Brain microvascular endothelial cell (primary cell): Measurements from ENCODE around the gene LCNL1.

Source experiments
- DNase-seq: peaks from one replicate; pipeline ENCODE4 v3.0.0-alpha.2; 2020
- H3K27ac ChIP-seq: fragments of 250-450 bp; sonication (Bioruptor Pico); 2 replicates; pipeline ENCODE4 v1.5.1; 2020; ENCODE audit warnings: mild to moderate bottlenecking, moderate library complexity
- H3K27me3 ChIP-seq: fragments of 250-450 bp; sonication (Bioruptor Pico); replicated peaks from 2 replicates; pipeline ENCODE4 v1.5.1; 2020; ENCODE audit warnings: mild to moderate bottlenecking
- H3K36me3 ChIP-seq: fragments of 250-450 bp; sonication (Bioruptor Pico); replicated peaks from 2 replicates; pipeline ENCODE4 v1.5.1; 2020; ENCODE audit warnings: mild to moderate bottlenecking
- H3K4me3 ChIP-seq: 2 replicates; pipeline ENCODE4 v1.5.1; 2011; ENCODE audit warnings: low read depth, mild to moderate bottlenecking, control low read depth, low read length, moderate library complexity
- in situ Hi-C: cut with HindIII; loops from 2 replicates; pipeline ENCODE4 v1.10.0; 2017; ENCODE audit warnings: low sequenced_read_pairs, low pct_ligation_motif_present
- TF ChIP-seq, protein P1 (sequence below): IDR thresholded peaks from 2 replicates; pipeline ENCODE4 v1.5.1; 2011; ENCODE audit warnings: low read depth, mild to moderate bottlenecking, moderate library complexity, low read length, control low read depth, inconsistent platforms; ENCODE audit errors: missing control alignments

The LCNL1 gene

DNA sequence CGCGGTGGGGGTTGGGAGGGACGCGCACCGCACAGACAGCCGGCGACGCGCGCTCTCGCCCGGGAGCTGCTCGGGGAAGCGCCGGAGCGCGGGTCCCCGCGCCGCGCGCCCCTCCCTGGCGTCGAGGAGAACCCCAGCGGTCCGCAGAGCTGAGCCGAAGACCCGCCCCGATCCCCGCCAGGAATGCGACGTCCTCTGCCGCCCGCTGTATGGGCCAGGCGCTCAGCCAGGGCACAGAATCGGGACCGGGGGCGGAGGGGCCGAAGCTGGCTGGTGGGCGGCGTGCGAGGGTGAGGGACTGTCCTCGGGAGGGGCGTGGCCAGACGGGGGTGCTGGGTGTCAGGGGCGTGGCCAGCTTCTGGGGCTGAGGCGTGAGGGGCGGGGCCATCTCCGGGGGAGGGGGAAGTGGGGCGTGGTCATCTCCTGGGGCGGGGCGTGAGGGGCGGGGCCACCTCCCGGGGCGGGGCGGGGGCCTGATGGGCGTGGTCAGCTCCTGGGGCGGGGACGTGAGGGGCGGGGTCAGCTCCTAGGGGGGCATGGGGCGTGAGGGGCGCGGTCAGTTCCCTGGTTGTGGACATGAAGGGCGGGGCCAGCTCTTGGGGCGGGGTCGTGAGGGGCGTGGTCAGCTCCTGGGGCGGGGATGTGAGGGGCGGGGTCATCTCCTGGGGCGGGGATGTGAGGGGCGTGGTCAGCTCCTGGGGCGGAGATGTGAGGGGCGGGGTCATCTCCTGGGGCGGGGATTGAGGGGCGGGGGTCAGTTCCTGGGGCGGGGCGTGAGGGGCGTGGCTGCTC is 4.5 kb upstream of the LCNL1 start:
- Histone ChIP-seq H3K4me3 (peak overlapping the region; percentile 56), H3K27me3 (no peaks in the 10 kb centered on the region), H3K36me3 (no peaks in the 10 kb centered on the region), H3K27ac (no peak overlapping the region)
- DNase-seq: peak; percentile 38
- in situ Hi-C loops: no loop called here
- TF ChIP-seq, protein P1, sequence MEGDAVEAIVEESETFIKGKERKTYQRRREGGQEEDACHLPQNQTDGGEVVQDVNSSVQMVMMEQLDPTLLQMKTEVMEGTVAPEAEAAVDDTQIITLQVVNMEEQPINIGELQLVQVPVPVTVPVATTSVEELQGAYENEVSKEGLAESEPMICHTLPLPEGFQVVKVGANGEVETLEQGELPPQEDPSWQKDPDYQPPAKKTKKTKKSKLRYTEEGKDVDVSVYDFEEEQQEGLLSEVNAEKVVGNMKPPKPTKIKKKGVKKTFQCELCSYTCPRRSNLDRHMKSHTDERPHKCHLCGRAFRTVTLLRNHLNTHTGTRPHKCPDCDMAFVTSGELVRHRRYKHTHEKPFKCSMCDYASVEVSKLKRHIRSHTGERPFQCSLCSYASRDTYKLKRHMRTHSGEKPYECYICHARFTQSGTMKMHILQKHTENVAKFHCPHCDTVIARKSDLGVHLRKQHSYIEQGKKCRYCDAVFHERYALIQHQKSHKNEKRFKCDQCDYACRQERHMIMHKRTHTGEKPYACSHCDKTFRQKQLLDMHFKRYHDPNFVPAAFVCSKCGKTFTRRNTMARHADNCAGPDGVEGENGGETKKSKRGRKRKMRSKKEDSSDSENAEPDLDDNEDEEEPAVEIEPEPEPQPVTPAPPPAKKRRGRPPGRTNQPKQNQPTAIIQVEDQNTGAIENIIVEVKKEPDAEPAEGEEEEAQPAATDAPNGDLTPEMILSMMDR: no peak

DNA sequence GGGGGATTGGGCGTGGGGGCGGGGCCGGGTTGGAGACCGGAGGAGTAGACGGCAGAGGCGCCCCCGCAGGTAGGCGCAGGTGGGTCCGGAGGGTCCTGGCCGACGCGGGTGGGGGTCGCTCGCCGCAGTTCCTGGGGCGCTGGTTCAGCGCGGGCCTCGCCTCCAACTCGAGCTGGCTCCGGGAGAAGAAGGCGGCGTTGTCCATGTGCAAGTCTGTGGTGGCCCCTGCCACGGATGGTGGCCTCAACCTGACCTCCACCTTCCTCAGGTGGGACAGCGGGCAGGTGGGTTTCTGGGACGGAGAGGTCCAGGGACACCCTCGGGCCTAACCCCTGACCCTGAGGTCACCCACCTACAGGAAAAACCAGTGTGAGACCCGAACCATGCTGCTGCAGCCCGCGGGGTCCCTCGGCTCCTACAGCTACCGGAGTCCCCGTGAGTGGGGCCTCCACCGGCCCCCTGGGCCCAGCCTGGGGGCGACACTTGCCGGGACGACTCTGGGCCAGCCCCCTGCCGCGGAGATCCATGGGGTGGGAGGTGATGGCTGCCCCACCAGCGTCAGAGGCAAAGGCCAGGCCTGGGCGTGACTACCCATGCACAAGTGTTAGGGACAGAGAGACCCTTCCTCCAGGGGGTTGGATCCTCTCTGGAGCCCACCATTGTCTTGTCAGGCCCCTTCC is 3.8 kb upstream of the LCNL1 start:
- Histone ChIP-seq H3K27me3 (no peaks in the 10 kb centered on the region), H3K36me3 (no peaks in the 10 kb centered on the region), H3K4me3 (no peak overlapping the region), H3K27ac (no peak overlapping the region)
- no peak for DNase-seq
- TF ChIP-seq, protein P1: no peak
- in situ Hi-C loops: no loop called here

DNA sequence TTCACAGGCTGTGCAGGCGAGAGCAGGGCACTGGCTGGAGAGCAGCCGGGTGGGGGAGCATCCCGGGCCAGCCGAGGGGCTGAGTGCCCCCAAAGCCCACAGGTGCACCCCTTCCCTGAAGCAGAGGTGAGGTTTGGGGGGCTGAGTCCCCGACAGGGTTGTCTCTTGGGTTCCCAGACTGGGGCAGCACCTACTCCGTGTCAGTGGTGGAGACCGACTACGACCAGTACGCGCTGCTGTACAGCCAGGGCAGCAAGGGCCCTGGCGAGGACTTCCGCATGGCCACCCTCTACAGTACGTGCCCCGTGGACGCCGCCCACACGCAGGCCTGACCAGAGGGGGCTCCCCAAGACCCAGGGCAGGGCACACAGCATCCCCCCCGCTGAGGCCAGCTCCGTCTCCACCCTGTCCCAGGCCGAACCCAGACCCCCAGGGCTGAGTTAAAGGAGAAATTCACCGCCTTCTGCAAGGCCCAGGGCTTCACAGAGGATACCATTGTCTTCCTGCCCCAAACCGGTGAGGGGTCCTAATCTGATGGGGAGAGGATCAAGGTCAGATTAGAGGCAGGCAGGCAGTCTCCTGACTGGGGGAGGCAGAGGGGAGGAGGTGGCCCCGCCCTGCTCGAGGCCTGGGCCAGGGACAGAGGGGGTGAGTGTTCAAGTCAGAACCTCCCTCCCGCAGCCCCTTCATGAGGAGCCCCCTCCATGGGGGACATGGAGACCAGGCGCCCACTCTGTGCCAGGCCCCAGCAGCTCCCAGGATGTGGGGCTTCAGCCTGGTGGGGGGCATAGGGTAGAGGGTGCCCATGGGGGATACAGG is 2.8 kb upstream of the LCNL1 start:
- no peaks in the 10 kb centered on the region for H3K36me3 ChIP-seq
- DNase-seq: no peak
- H3K27me3 ChIP-seq: peaks cover 8% of the 10 kb centered on the region
- in situ Hi-C loops: no loop called here
- H3K27ac ChIP-seq: no peak overlapping the region
- no peak overlapping the region for H3K4me3 ChIP-seq
- TF ChIP-seq, protein P1: no peak

DNA sequence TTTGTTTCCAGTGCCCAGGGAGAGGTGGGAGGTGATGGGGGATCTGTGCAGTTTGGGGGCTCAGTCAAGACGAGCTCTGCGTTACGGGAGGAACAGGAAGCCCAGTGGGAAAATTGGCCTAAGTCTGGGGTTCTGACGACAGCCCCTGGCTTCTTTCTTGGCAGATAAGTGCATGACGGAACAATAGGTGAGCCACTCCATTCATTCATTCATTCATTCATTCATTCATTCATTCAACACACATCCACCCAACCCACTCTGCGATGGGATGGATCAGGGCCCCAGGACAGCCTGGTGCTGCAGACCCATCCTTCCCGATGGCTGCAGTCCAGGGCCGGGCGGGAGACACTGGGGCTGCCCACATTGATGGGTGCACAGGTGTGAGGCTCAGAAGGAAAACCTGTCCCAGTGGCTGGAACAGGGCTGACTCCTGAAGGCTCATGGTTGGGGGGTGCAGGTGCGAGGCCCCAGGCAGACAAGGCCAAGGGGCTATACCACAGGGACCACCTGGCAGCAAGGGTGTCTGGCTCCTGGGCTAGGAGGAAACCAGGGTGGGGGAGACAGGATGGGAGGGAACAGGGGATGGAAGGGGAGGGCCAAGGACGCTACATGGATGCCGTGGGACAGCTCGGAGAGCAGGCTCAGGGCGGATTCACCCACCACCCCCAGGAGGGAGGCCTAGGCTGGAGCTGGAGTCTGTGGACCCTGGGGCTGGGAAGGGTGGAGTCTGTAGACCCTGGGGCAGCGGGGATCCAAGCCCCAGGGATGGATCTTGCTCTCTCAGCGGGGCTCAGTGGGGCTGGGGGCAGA is 1.9 kb upstream of the LCNL1 start:
- in situ Hi-C loops: no loop called here
- H3K27ac ChIP-seq: no peak overlapping the region

More for the DNA sequence above, 1.9 kb upstream of the LCNL1 start:
- H3K4me3 ChIP-seq: no peak overlapping the region
- peaks cover 15% of the 10 kb centered on the region for H3K27me3 ChIP-seq
- TF ChIP-seq, protein P1: no peak
- no peaks in the 10 kb centered on the region for H3K36me3 ChIP-seq
- DNase-seq: no peak
